ENCODE measurements around the gene C22orf23.

- TF ChIP-seq CTBP1 (IDR thresholded peaks at IDR 0.05; ENCODE audit: borderline replicate concordance) (no peak), FOXA1 (IDR thresholded peaks at IDR 0.05) (no peak), LEF1 (IDR thresholded peaks at IDR 0.05; ENCODE audit: borderline replicate concordance) (no peak), SP1 (IDR thresholded peaks at IDR 0.05) (no peak), SUZ12 (IDR thresholded peaks at IDR 0.05) (no peak), L3MBTL2 (conservative IDR thresholded peaks at IDR 0.05) (no peak), NFRKB (IDR thresholded peaks at IDR 0.05) (no peak), TARDBP (IDR thresholded peaks at IDR 0.05) (no peak), ARNT (IDR thresholded peaks at IDR 0.05) (no peak), FOXK2 (IDR thresholded peaks at IDR 0.05) (no peak)
Observed at GRCh38 chr22:37907036-37907954, 46.1 kb downstream of the C22orf23 start.

Data from HEK293T (cell line).